AG04450 (cell line): ENCODE measurements around the gene NCCRP1. TPM values are rescaled to one million over a fixed set of nuclear protein-coding genes. Genes with fewer than 3 reads are reported as not detected.

Source experiments
- CTCF ChIA-PET: fragments of 300-600, 350-600 bp; formaldehyde crosslinking; extraction: SDS; loops from one replicate; lab custom pipeline; 2022; ENCODE audit warnings: antibody characterized with exemption, inconsistent platforms; lab: Charles Lee
- POLR2A ChIA-PET: fragments of 350-600 bp; formaldehyde crosslinking; extraction: SDS; loops from one replicate; lab custom pipeline; 2021; ENCODE audit warnings: antibody characterized with exemption, inconsistent platforms; lab: Yijun Ruan, JAX
- DNase-seq: peaks from one replicate; pipeline ENCODE4 v3.0.0-alpha.2; 2011; ENCODE audit warnings: low read depth, low spot score
- H3K27ac ChIP-seq: one replicate; pipeline ENCODE4 v1.5.1; 2012; ENCODE audit warnings: low read depth, low read length, control low read depth
- H3K27me3 ChIP-seq: one replicate; pipeline ENCODE4 v1.6.0; 2012; ENCODE audit warnings: low read length; ENCODE audit not compliant: control insufficient read depth, insufficient read depth
- H3K4me3 ChIP-seq: 2 replicates; pipeline ENCODE4 v1.5.1; 2011; ENCODE audit warnings: mild to moderate bottlenecking, low read depth, low read length, control low read depth
- H3K9me3 ChIP-seq: 2 replicates; pipeline ENCODE4 v1.5.1; 2012; ENCODE audit warnings: low read length; ENCODE audit not compliant: control insufficient read depth, insufficient read depth
- polyA plus RNA-seq: library from polyadenylated mRNA; depleted of rRNA; stranded (reverse); fragments of >200 nt; gene quantifications from 2 replicates; pipeline ENCODE4 v1.2.3, GENCODE V29; 2011
- TF ChIP-seq, protein P1 (sequence below): IDR thresholded peaks from 2 replicates; pipeline ENCODE4 v1.5.1; 2011; ENCODE audit warnings: low read depth, low read length, control low read depth, inconsistent platforms

Gene NCCRP1
- polyA plus RNA-seq, 1 experiment = not detected

- Histone ChIP-seq H3K27me3 (peaks cover 38% of the 10 kb centered on the region), H3K9me3 (no peaks in the 10 kb centered on the region; the same call in 1 of the 2 replicates), H3K27ac (no peak within 1 kb of the TSS), H3K4me3 (no peak within 1 kb of the TSS)
- ChIA-PET POLR2A (no interaction called here), CTCF (interaction anchor here (0.8 to 1.1 kb wide), 2 partner anchors 9 to 16 kb away, joined by 3 read pairs; no protein-coding TSS in a partner anchor)
- TF ChIP-seq, protein P1, sequence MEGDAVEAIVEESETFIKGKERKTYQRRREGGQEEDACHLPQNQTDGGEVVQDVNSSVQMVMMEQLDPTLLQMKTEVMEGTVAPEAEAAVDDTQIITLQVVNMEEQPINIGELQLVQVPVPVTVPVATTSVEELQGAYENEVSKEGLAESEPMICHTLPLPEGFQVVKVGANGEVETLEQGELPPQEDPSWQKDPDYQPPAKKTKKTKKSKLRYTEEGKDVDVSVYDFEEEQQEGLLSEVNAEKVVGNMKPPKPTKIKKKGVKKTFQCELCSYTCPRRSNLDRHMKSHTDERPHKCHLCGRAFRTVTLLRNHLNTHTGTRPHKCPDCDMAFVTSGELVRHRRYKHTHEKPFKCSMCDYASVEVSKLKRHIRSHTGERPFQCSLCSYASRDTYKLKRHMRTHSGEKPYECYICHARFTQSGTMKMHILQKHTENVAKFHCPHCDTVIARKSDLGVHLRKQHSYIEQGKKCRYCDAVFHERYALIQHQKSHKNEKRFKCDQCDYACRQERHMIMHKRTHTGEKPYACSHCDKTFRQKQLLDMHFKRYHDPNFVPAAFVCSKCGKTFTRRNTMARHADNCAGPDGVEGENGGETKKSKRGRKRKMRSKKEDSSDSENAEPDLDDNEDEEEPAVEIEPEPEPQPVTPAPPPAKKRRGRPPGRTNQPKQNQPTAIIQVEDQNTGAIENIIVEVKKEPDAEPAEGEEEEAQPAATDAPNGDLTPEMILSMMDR = no peak
- no peak for DNase-seq
These were observed 6.9 kb downstream of the NCCRP1 start, which contains the start of gene SYCN for GRCh38 chr19:39203372-39204341. Gene SYCN (minus strand): TSS chr19:39204263. CDS start chr19:39204254, 9 bp downstream.

GRCh38 chr19:39205449-39205764, 8.6 kb downstream of the NCCRP1 start:
- TF ChIP-seq, protein P1 = no peak
- no peak overlapping the region for H3K27ac ChIP-seq
- ChIA-PET CTCF (no interaction called here), POLR2A (no interaction called here)
- no peak overlapping the region for H3K4me3 ChIP-seq
- peaks cover 37% of the 10 kb centered on the region for H3K27me3 ChIP-seq
- DNase-seq = no peak
- H3K9me3 ChIP-seq = no peaks in the 10 kb centered on the region

DNA sequence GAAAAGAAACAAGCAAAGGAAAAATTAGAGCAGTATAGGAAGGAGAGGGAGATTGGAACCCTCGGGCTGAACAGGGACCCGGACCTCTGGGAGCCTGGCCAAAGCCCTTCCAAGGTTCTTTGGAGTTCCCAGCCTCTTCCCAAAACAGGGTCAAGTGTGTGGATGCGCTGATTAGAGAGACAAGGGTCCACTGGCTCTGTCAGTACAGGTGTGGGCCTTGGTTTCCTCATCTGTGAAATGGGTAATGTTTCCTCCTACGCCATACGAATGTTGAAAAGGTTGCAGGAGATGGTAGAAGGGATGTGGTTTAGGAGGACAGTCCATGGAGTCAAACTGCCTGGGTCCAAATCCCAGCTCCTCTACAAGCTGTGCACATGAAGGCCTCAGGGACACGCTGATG, 9.4 kb downstream of the NCCRP1 start:
- Histone ChIP-seq H3K27ac (no peak overlapping the region), H3K9me3 (no peaks in the 10 kb centered on the region), H3K4me3 (no peak overlapping the region), H3K27me3 (peaks cover 31% of the 10 kb centered on the region)
- no peak for DNase-seq
- TF ChIP-seq, protein P1 = no peak
- ChIA-PET CTCF (no interaction called here), POLR2A (no interaction called here)

GRCh38 chr19:39207293-39207836, 10.6 kb downstream of the NCCRP1 start:
- DNase-seq = no peak
- ChIA-PET POLR2A (no interaction called here), CTCF (no interaction called here)
- Histone ChIP-seq H3K4me3 (no peak overlapping the region), H3K27ac (no peak overlapping the region), H3K27me3 (peaks cover 31% of the 10 kb centered on the region), H3K9me3 (no peaks in the 10 kb centered on the region)
- TF ChIP-seq, protein P1 = no peak
